ENCODE results near the gene MARVELD1. TPM values are rescaled to one million over a fixed set of nuclear protein-coding genes. Genes with fewer than 3 reads are reported as not detected.

MARVELD1 gene
- total RNA-seq, 1 donor from 2014 or later = 24.8 TPM

DNA sequence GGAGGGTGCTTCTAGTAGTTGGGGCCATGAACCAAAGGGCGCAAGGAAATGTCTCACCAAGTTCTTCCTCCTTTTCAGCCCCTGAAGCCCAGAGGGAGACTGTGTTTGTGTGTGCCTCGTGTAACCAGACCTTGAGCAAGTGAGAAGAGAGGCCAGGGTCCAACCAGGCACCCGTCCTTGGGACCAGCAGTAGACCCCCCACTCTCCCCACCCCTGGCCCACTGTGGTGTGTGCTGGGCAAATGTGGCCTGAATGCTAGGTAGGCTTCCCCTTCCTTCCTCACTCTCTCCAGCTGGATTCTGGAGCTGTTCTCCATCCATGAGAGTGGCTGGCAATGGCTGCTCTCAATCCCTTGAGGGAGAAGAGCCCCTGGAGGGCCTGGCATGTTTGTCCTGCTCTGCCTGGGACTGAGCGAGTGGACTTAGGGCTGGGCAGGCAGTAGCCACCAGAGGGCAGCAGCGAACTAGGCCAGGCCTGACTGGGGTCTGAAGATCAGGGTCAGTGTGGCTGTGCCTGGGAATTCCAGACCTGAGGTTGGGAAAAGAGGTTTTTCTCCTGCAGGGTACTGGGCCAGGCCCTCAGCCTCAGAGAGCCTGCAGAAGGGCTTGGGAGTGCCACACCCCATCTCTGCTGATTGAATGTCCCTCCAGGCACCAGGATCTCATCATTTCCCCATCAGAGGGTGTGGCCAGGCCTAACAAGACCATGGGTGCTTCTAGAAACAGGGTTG is 45.8 kb downstream of the MARVELD1 start:
- DNase-seq = peak; percentile 81

DNA sequence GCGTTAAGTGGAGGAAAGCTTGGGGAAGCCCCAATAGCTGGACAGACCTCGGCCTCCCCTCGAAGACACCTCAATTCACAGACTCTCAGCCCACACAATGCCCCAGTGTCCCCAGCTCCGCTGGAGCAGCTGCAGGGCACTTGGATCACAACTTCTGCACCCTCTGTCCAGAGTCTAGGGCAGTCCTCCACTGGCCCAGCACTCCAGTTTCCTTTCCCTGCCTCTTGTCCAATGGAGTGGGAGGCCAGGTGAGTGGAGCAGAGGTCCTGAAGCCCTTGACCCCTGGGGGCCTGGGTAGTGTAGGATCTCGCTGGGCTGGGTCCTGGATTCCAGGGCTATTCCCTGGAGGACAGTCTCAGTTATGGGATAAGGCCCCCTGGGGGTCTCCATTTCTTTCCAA is 46.4 kb downstream of the MARVELD1 start:
- DNase-seq = no peak

DNA sequence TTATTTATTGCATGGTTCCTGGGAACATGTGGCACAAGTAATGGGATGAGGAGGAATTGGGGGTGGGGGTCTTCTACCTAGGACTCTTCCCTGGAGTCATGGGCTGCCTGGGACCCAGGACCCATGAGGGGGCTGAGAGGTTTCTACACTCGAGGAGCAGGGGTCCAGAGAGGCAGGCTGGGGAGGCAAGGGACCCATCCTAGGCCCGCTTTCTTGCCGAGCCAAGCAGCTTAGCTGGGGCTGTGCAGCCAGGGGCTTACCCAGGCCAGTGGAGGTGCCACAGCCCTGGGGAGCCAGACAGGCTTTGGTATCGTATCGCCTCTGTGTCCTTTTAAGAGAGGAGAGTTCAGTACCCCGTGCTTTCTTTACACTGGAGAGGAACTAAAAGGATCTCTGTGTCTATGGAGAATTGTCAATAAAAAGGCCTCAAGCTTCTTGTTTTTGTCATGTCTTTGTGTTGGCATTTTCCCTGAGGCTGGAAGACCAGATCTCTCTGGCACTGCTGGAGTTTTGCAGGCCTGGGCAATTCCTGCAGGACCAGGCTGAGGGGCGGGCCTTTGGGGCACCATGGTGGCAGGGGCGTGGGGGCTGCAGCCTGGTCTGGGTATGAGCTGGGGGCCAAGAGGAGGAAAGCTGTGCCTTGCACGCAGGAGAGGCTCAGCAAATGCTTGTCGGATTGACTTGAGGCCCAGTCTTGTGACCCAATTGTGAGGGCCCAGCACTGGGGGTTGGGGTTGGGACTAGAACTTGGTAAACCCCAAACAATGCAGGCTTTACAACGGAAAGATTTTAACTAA is 47.1 kb downstream of the MARVELD1 start:
- no peak for DNase-seq

DNA sequence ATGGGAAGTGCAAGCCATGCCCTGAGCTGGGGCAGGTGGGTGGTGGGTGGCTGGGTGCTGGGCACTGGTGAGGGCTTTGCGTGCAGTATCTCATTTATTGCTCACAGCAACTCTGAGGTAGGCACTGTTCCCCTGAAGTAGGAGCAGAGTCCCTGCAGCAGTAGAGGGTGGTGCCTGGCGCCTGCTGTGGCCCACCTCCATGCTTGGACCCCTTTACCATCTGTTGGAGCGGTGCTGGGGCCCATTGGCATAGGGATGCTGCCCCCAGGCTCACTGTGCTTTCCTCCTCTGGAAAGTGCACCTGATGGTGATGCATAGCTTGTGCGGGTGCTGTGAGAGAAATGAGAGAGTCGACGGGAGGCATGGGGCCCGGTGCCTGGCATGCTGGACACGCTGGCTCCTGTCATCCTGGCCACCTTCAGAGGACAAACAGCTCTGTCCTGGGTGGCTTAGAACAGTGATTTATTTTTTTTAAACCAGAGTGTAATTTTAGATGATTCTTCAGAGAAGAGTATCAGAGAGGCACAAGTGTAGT is 47.9 kb downstream of the MARVELD1 start:
- no peak for DNase-seq

DNA sequence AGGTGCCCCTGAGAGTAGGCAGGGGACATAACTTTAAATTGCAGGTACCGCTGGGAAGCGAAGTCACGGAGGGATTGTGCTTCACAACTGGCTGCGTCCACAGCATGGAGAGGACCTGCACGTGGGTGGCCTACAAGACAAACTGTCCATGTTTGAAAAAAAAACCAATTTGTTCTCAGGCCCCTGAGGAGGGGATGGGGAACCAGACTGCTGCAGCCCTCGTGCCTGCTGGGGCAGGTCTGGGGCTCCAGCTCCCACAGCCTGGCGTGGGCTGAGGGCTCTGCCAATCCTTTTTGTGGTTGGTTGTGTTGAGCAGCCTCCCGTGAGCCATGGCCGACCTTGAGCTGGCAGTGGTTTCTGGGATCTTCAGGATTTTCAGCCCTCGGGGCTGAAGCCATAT is 48.5 kb downstream of the MARVELD1 start:
- no peak for DNase-seq

DNA sequence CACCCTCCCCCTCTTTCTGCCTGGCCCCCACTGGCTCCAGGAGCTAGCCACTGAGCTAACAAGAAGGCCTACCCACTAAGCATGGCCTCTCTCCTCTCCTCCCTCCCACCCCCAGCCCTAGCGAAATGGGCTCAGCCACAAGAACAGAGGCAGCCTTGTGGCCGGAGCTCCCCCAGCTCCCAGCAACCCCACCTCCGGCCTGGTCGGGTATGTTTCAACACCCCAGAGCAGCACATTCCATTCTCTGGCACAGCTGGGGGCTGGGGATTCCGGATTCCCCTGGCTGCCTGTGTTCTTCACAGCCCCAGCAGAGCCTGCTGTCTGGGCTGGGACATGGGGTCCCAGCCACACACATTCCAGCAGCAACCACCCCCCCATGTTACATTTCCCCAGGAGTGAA is 49.3 kb downstream of the MARVELD1 start:
- DNase-seq = peak; percentile 51

DNA sequence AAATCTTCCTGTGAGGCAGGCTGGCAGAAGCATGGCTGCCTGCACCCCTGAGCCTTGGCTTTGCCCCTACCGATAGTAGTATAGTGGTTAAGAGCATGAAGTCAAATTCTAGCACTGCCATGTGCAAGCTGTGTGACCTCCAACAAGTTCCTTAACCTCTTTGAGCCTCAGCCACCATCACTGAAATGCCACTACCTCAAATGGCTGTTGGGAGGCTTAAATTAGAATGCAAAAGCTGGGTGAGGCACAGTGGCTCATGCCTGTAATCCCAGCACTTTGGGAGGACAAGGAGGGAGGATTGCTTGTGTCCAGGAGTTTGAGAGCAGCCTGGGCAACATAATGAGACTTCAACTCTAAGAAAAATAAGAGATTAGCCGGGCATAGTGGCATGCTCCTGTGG is 49.9 kb downstream of the MARVELD1 start:
- peak; percentile 14 for DNase-seq

DNA sequence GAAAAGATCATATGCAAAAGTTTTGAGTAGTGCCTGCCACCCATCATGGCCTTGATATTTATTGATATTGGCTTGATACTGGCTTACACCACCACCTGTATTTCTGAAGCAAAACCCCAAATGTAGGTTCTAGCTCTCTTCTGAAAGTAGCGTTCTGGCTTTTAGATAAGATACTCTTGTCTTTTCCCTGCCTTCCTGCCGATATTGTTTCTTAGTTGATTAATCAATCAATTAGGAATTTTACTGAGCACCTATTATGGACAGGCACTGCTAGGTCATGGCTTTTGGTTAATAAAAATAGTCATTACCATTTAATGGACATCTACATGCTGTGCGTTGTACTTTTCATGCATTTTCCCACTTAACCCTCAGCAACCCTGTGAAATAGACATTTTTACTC is 50.4 kb downstream of the MARVELD1 start:
- no peak for DNase-seq

DNA sequence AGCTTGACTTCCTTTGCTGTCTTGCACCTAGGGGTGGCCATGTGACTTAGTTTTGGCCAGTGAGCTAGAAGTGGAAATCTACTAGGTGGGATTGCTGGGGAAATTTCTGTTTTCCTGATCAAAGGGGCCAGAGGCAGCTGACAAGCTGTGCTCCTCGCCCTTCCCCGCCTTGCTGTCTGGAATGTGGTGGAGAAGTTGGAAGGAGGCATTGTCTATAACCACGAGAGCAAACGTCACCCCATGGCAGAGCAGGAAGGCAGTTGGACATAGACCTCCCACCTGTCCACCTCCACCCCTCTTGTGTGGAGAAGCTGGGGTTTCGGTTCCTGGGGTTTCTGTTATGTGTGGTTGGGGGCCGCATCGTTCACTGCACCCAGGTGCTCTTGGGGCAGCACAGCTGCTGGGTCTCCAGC is 51.0 kb downstream of the MARVELD1 start:
- DNase-seq = no peak

DNA sequence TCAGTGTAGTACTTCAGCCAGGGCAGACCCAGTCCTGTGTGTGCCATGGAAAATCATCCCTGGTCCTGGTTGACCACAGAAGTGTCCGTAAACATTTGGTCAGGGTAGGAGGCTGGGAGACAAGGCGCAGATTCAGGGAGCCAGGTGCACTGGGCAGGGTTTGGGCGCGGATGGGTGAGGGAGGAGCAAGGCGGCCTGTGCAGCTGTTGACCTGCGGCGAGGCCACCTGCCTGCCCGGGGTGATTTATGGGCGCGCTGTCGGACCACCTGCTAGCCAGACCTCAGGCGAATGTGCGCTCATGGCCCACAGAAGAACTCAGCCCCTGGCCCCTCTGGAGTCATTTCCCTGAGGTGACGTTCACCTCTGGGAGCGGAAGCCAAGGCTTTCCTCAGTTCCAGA is 51.7 kb downstream of the MARVELD1 start:
- DNase-seq = peak; percentile 59

DNA sequence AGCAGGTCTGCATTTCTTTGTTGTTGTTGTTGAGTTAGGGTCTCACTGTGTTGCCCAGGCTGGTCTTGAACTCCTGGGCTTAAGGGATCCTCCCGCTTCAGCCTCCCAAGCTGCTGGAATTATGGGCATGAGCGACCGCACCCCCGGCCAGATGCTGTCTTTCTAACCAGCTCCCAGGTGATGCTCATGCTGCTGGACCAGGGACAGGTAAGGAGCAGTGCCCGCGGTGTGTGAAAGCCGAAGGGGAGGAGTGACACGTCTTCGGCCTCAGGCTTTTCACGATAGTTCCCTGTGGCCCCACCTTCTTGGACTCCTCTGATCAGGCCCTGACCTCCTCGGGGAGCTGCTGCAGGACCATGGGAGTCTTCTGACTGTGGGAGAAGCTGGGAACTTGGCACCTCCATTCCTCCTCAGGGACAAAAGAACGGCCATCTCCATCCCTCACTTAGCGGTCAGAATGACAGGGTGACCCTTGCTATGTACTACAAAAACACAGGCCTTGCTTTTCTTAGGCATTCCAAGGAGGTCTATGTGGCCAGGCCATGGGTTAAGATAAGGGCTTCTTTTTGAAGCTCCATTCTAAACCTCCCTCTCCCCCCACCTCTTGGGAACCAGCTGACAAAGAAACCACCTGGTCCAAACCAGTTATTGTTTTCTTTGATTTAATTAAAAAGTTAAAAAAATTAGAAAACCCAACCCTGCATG is 52.7 kb downstream of the MARVELD1 start:
- DNase-seq = no peak

DNA sequence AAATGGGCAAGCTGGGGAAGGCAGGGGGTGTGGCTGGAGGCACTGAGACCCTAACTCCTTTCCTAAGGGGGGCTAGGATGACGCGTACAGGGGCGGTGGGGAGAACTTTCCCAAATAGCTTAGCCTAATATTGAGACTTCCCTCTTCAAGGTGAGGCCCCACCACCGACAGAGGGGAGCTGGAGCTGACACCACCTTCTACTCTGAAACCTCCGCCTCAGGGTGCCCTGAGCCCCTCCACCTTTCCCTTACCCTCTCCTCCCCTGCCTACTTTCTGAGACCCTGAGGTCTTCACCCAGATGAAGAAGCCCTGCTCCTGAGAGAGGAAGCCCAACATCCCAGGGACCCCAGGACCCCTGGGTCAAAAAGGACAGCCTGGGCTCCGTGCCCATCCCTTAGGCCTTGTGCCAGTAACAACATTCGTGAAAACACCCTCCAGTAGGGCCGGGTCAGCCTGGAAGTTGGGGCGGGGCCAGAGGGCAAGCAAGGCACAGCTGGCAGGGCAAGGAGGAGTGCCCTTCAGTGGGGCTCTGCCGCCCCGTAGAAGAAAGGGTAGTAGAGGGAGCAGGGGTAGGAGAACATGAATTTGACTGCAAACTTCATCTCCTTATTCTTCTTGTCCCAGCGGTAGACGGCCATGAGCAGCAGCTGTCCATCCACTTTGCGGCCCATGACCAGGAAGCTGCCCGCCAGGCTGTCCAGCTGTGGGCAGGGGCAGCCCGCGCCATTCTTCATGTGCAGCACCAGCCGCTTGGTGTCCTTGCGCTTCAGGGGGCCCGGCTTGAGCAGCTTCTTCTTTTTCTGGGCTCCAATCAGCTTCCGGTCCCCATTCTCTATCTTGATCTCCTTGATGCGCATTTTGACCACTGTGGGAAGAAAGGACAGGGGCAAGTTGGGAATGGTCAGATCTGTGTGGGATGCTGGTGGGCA is 53.7 kb downstream of the MARVELD1 start:
- no peak for DNase-seq

Other genes with a start within 250 kb of the MARVELD1 start
- gene MMS19, start 215.3 kb upstream of the MARVELD1 start, total RNA-seq = 127 TPM
- 25.1 TPM for gene UBTD1, start 214.8 kb upstream of the MARVELD1 start, total RNA-seq
- 29.7 TPM for gene ANKRD2, start 141.0 kb upstream of the MARVELD1 start, total RNA-seq
- gene HOGA1, start 129.3 kb upstream of the MARVELD1 start, total RNA-seq = 7.3 TPM
- 0.82 TPM for gene C10orf62, start 124.0 kb upstream of the MARVELD1 start, total RNA-seq
- 5.6 TPM for gene MORN4, start 80.2 kb upstream of the MARVELD1 start, total RNA-seq
- 8.2 TPM for gene PI4K2A, start 73.1 kb upstream of the MARVELD1 start, total RNA-seq
- 12.6 TPM for gene AVPI1, start 26.5 kb upstream of the MARVELD1 start, total RNA-seq
- 18.1 TPM for gene ZFYVE27, start 23.4 kb downstream of the MARVELD1 start, total RNA-seq
- 6.9 TPM for gene SFRP5, start 58.3 kb downstream of the MARVELD1 start, total RNA-seq
- gene GOLGA7B, start 136.1 kb downstream of the MARVELD1 start, total RNA-seq = 0.10 TPM

Data from tongue (tissue), 2 donors.